K562 (cell line): ENCODE measurements around the gene GALM. TPM values are rescaled to one million over a fixed set of nuclear protein-coding genes. Genes with fewer than 3 reads are reported as not detected.
"Not testable (repeated sequence)": the region's sequence is repeated elsewhere in the genome, so short reads cannot be mapped to it uniquely, and the experiment has no call there.

Experiments used
- ATAC-seq: fragments of 200-7000 bp; cut with Tn5 transposase; 3 replicates; pipeline ENCODE4 v1.9.1; 2020; ENCODE audit warnings: moderate library complexity
- BruUV-seq: library from RNA; stranded (reverse); fragments of 400-500 nt; replicated peaks from 2 replicates; lab custom pipeline; 2021; lab: Mats Ljungman, UMichigan
- CTCF ChIA-PET: fragments of 300-600 bp; formaldehyde crosslinking; extraction: SDS; loops from one replicate; lab custom pipeline; 2021; ENCODE audit warnings: low intra/inter-chr PET ratio; lab: Yijun Ruan, JAX
- POLR2A ChIA-PET: fragments of 300-600, 350-650 bp; sonication (Branson Sonifier 250); formaldehyde crosslinking; extraction: SDS; loops from one replicate; lab custom pipeline; 2021; ENCODE audit warnings: antibody characterized with exemption, inconsistent platforms; lab: Yijun Ruan, JAX
- DNase-seq, 4 experiments: peaks; one replicate each; pipeline versions ENCODE4 v3.0.0 to v3.0.0-alpha.2; 2011 to 2018; ENCODE audit warnings: low spot score in 3 of 4, mixed read lengths in 3 of 4; ENCODE audit errors: extremely low read depth in 1 of 4
- FAIRE-seq: peaks from 2 replicates; lab custom pipeline; 2011; peaks lifted over from hg19 to GRCh38; lab: Jason Lieb, UNC
- H2AFZ ChIP-seq: 2 replicates; pipeline ENCODE4 v1.6.0; 2011; ENCODE audit warnings: low read depth, low read length, control low read depth, inconsistent platforms
- H3K27ac ChIP-seq: fragments of 200-600 bp; 3 replicates; pipeline ENCODE4 v1.8.0; 2011; ENCODE audit warnings: low read depth, mild to moderate bottlenecking, control low read depth, inconsistent platforms, low read length, moderate library complexity, mixed read lengths; ENCODE audit errors: extremely low read depth
- H3K27me3 ChIP-seq, 2 experiments: fragments of 300-600 bp in 1 of 2; 2 replicates in 1 of 2; 3 replicates in 1 of 2; pipeline versions ENCODE4 v1.6.0 to v1.8.0; 2011; ENCODE audit warnings: inconsistent platforms in 2 of 2, low read length in 2 of 2, mild to moderate bottlenecking in 1 of 2, mixed read lengths in 1 of 2, moderate library complexity in 1 of 2; ENCODE audit not compliant: control insufficient read depth in 2 of 2, insufficient read depth in 2 of 2
- H3K36me3 ChIP-seq: fragments of 300-600 bp; 3 replicates; pipeline ENCODE4 v1.8.0; 2011; ENCODE audit warnings: mild to moderate bottlenecking, low read length, inconsistent platforms; ENCODE audit not compliant: control insufficient read depth, insufficient read depth
- H3K4me1 ChIP-seq, 2 experiments: fragments of 200-600 bp in 1 of 2; replicated peaks in 1 of 2; 2 replicates in 1 of 2; 3 replicates in 1 of 2; pipeline versions ENCODE4 v1.5.1 to v1.8.0; 2011; ENCODE audit warnings: inconsistent platforms in 2 of 2, low read length in 2 of 2, mild to moderate bottlenecking in 1 of 2, mixed read lengths in 1 of 2, moderate library complexity in 1 of 2; ENCODE audit not compliant: control insufficient read depth in 2 of 2, insufficient read depth in 2 of 2
- H3K4me2 ChIP-seq: 2 replicates; pipeline ENCODE4 v1.6.1; 2011; ENCODE audit warnings: low read length, control low read depth, inconsistent platforms, mixed read lengths; ENCODE audit not compliant: insufficient read depth
- H3K4me3 ChIP-seq: fragments of 200-600 bp; sonication (generic), shearing (Covaris generic); 2 replicates; pipeline ENCODE4 v1.5.1; 2016; ENCODE audit warnings: control low read depth, inconsistent platforms
- H3K79me2 ChIP-seq: fragments of 200-600 bp; 3 replicates; pipeline ENCODE4 v1.8.0; 2011; ENCODE audit warnings: low read length, inconsistent platforms; ENCODE audit not compliant: control insufficient read depth, insufficient read depth
- H3K9ac ChIP-seq, 2 experiments: 2 replicates each; pipeline versions ENCODE4 v1.6.0 to v1.6.1; 2011; ENCODE audit warnings: low read depth in 2 of 2, low read length in 2 of 2, control low read depth in 1 of 2, inconsistent platforms in 1 of 2, mild to moderate bottlenecking in 1 of 2, mixed read lengths in 1 of 2; ENCODE audit not compliant: insufficient read depth in 1 of 2
- H3K9me1 ChIP-seq: one replicate; pipeline ENCODE4 v1.6.0; 2011; ENCODE audit warnings: inconsistent platforms, mild to moderate bottlenecking, low read length, moderate library complexity; ENCODE audit not compliant: control insufficient read depth, insufficient read depth
- H3K9me3 ChIP-seq: replicated peaks from 2 replicates; pipeline ENCODE4 v1.5.1; 2011; ENCODE audit warnings: low read depth, low read length, inconsistent platforms; ENCODE audit not compliant: control insufficient read depth, insufficient read depth
- H4K20me1 ChIP-seq: replicated peaks from 2 replicates; pipeline ENCODE4 v1.6.1; 2011; ENCODE audit warnings: low read length, inconsistent platforms, mixed read lengths; ENCODE audit not compliant: control insufficient read depth, insufficient read depth
- BRF1 ChIP-seq: IDR thresholded peaks from 3 replicates; pipeline ENCODE4 v1.6.1; 2011; ENCODE audit warnings: borderline replicate concordance, mild to moderate bottlenecking; ENCODE audit not compliant: insufficient read length; ENCODE audit errors: extremely low read depth
- C11orf30 ChIP-seq: fragments of 450-650 bp; IDR thresholded peaks from 2 replicates; pipeline ENCODE4 v1.6.1; 2016; ENCODE audit warnings: low read depth, mild to moderate bottlenecking
- CHAMP1 ChIP-seq: fragments of 450-650 bp; IDR thresholded peaks from 2 replicates; pipeline ENCODE4 v1.6.1; 2016; ENCODE audit warnings: mild to moderate bottlenecking
- DMBX1 ChIP-seq: fragments of 250-450 bp; sonication (Bioruptor Pico); IDR thresholded peaks from 2 replicates; pipeline ENCODE4 v1.8.0; 2022; ENCODE audit warnings: inconsistent platforms, mild to moderate bottlenecking, moderate library complexity, borderline replicate concordance
- EWSR1 ChIP-seq: fragments of 450-650 bp; IDR thresholded peaks from 2 replicates; pipeline ENCODE4 v1.6.1; 2018; ENCODE audit warnings: borderline replicate concordance, mild to moderate bottlenecking, low read depth, moderate library complexity; ENCODE audit not compliant: partially characterized antibody
- NFYB ChIP-seq: IDR thresholded peaks from 2 replicates; pipeline ENCODE4 v1.6.1; 2011; ENCODE audit warnings: mild to moderate bottlenecking, moderate library complexity; ENCODE audit not compliant: insufficient read length; ENCODE audit errors: extremely low read depth
- TSC22D4 ChIP-seq: fragments of 450-650 bp; IDR thresholded peaks from 2 replicates; pipeline ENCODE4 v1.6.1; 2016; ENCODE audit warnings: missing genetic modification characterization, missing biosample characterization, control low read depth
- ZNF311 ChIP-seq: fragments of 250-450 bp; sonication (Bioruptor Pico); IDR thresholded peaks from 2 replicates; pipeline ENCODE4 v1.4.0; 2020; ENCODE audit warnings: mild to moderate bottlenecking, moderate library complexity
- ZNF316 ChIP-seq: fragments of 450-650 bp; IDR thresholded peaks from 2 replicates; pipeline ENCODE4 v1.6.1; 2016
- WGBS: fragments of 100-300 bp; shearing (Covaris generic); methylation state at CpG from one replicate; pipeline ENCODE4 v1.1.6; 2016; ENCODE audit warnings: low coverage, mixed read lengths; ENCODE audit not compliant: insufficient coverage; ENCODE audit errors: missing lambda C conversion rate; 5-methylcytosine and 5-hydroxymethylcytosine counted together
- in situ Hi-C: fragments of 300-500 bp; cut with MboI; formaldehyde crosslinking; loops from 4 replicates; pipeline ENCODE4 v1.15.0; 2018; ENCODE audit warnings: inconsistent platforms, mixed read lengths
- intact Hi-C: fragments of 100-400 bp; cut with micrococcal nuclease; formaldehyde crosslinking; loops from 2 replicates; pipeline ENCODE4 v1.14.2; 2022
- polyA plus RNA-seq, 8 experiments: library from polyadenylated mRNA; depleted of rRNA in 4 of 8; stranded (reverse) in 5 of 8; unstranded in 3 of 8; fragments of >200 nt; fragmentation: Nextera tagmentation in 2 of 8; fragmentation: Illumina TruSeq in 1 of 8; extraction: Ambion mirVana in 2 of 8; extraction: Trizol in 1 of 8; gene quantifications; 2 replicates each; pipeline versions ENCODE4 v1.2.1 to v1.2.3, GENCODE V29; 2011 to 2014; ENCODE audit warnings: inconsistent platforms in 1 of 8, missing spikeins in 1 of 8
- total RNA-seq, 7 experiments: library from RNA; depleted of rRNA in 6 of 7; stranded (reverse); fragments of >200 nt in 6 of 7; fragmentation: Illumina TruSeq in 2 of 7; extraction: Trizol in 2 of 7; gene quantifications; 2 replicates each; pipeline versions ENCODE4 v1.2.1 to v1.2.3, GENCODE V29; 2011 to 2021; ENCODE audit warnings: low replicate concordance in 1 of 7

GALM gene
- total and polyA plus RNA-seq, 9 of the 15 experiments (the other 6 are each of a cell fraction or from before 2014, with no cell fraction given): 22.1 to 51.7 (median 27.9) TPM

GRCh38 chr2:38636069-38636468 lies 29.8 kb upstream of the GALM start (continued):
- TF ChIP-seq CHAMP1: 0 out of 2 replicates have a peak, but pooled peaks have one; percentile 13
- TF ChIP-seq BRF1: no peak
- TF ChIP-seq EWSR1: no peak
- TF ChIP-seq, all 486 proteins: peak for 10

- H4K20me1 ChIP-seq, H3K79me2 ChIP-seq, H3K36me3 ChIP-seq, FAIRE-seq, BruUV-seq, H3K27me3 ChIP-seq, DNase-seq, in situ Hi-C loops, ATAC-seq, H2AFZ ChIP-seq, H3K9me1 ChIP-seq, CTCF ChIA-PET, H3K4me2 ChIP-seq, H3K4me3 ChIP-seq: not testable (repeated sequence)
- Histone ChIP-seq H3K4me1 (peaks cover 14 to 15% of the 10 kb centered on the region in 2 experiments; a peak in 4 of 5 replicates), H3K9ac (peak overlapping the region in 1 of 2 experiments; percentile 66; a peak in 1 of 4 replicates), H3K9me3 (peaks cover 19% of the 10 kb centered on the region), H3K27ac (peak overlapping the region; percentile 98)
- intact Hi-C loops: loop anchor here (1.0 kb wide), 1 partner anchor 28 kb away; no protein-coding TSS in a partner anchor
- TF ChIP-seq ZNF316: peak; percentile 58
- peak; percentile 53; the same call in 1 of the 2 replicates for TF ChIP-seq DMBX1 (CRISPR knock-in tag)
- 0 out of 2 replicates have a peak, but pooled peaks have one; percentile 62 for TF ChIP-seq CHAMP1
- TF ChIP-seq ZNF311 (CRISPR knock-in tag): 0 out of 2 replicates have a peak, but pooled peaks have one; percentile 7
- peak; percentile 79 for TF ChIP-seq NFYB
- peak; percentile 57 for TF ChIP-seq C11orf30
- TF ChIP-seq TSC22D4: 0 out of 2 replicates have a peak, but pooled peaks have one; percentile 16
- POLR2A ChIA-PET: interaction anchor here (1.0 kb wide), 1 partner anchor 10 kb away, joined by 4 read pairs; no protein-coding TSS in a partner anchor
- 94% methylated on average over 12 of the region's 14 CpGs for WGBS
These were observed 23.4 kb upstream of the GALM start for GRCh38 chr2:38642373-38643017.
